Measurements from ENCODE around the gene MBTD1. TPM values are rescaled to one million over a fixed set of nuclear protein-coding genes. Genes with fewer than 3 reads are reported as not detected.

MBTD1 gene
- total and polyA plus RNA-seq, 9 of the 15 experiments (the other 6 are each of a cell fraction or from before 2014, with no cell fraction given): 2.1 to 26.3 (median 13.3) TPM

- Histone ChIP-seq H3K4me2 (ENCODE audit: insufficient read depth, low read length) (no peak overlapping the region), H3K9me1 (ENCODE audit: control insufficient read depth, insufficient read depth, low read length) (no peaks in the 10 kb centered on the region), H3K79me2 (ENCODE audit: control insufficient read depth, insufficient read depth, low read length) (no peaks in the 10 kb centered on the region), H3K9ac (ENCODE audit: insufficient read depth in 1 of 2, low read depth in 2 of 2, low read length in 2 of 2) (no peak overlapping the region), H3K4me3 (no peak overlapping the region), H3K4me1 (replicated peaks in 1 of 2; ENCODE audit: control insufficient read depth in 2 of 2, insufficient read depth in 2 of 2, low read length in 2 of 2) (no peaks in the 10 kb centered on the region), H3K36me3 (ENCODE audit: control insufficient read depth, insufficient read depth, low read length) (peaks cover 86% of the 10 kb centered on the region), H3K9me3 (replicated peaks; ENCODE audit: control insufficient read depth, insufficient read depth, low read depth, low read length) (no peaks in the 10 kb centered on the region), H2AFZ (ENCODE audit: low read depth, low read length) (no peak overlapping the region), H3K27ac (ENCODE audit: extremely low read depth, low read depth, low read length) (no peak overlapping the region), H4K20me1 (replicated peaks; ENCODE audit: control insufficient read depth, insufficient read depth, low read length) (no peaks in the 10 kb centered on the region), H3K27me3 (ENCODE audit: control insufficient read depth in 2 of 2, insufficient read depth in 2 of 2, low read length in 2 of 2) (no peaks in the 10 kb centered on the region)
- WGBS (ENCODE audit: insufficient coverage, low coverage, missing lambda C conversion rate): 85% methylated on average over 1 of the region's 1 CpG
- ATAC-seq (no peak), FAIRE-seq (no peak), DNase-seq (ENCODE audit: extremely low read depth in 1 of 4, low spot score in 3 of 4) (no peak)
- TF ChIP-seq EWSR1 (IDR thresholded peaks at IDR 0.05; ENCODE audit: borderline replicate concordance, low read depth, partially characterized antibody) (no peak), ETV1 (tag; conservative IDR thresholded peaks at IDR 0.05; ENCODE audit: low read depth) (no peak), ZZZ3 (IDR thresholded peaks at IDR 0.05) (no peak), SMARCA5 (IDR thresholded peaks at IDR 0.05) (no peak), PKNOX1 (IDR thresholded peaks at IDR 0.05) (no peak)
- CTCF ChIA-PET (ENCODE audit: low intra/inter-chr PET ratio): no interaction called here
- POLR2A ChIA-PET: interaction anchor here (2.3 kb wide), 1 partner anchor 10 kb away, joined by 7 read pairs; no protein-coding TSS in a partner anchor
- in situ Hi-C loops (cut with MboI): no loop called here
- no TSS peak for BruUV-seq (replicated peaks)
- intact Hi-C loops (cut with micrococcal nuclease): no loop called here
Measured at GRCh38 chr17:51287412-51287811, 27.6 kb upstream of the MBTD1 start.

GRCh38 chr17:51279183-51279582, 19.3 kb upstream of the MBTD1 start:
- DNase-seq (ENCODE audit: extremely low read depth in 1 of 4, low spot score in 3 of 4) (no peak), ATAC-seq (no peak), FAIRE-seq (no peak)
- H2AFZ ChIP-seq (ENCODE audit: low read depth, low read length): no peak overlapping the region
- H3K4me1 ChIP-seq (replicated peaks in 1 of 2; ENCODE audit: control insufficient read depth in 2 of 2, insufficient read depth in 2 of 2, low read length in 2 of 2): no peaks in the 10 kb centered on the region
- no peak overlapping the region for H3K9ac ChIP-seq (ENCODE audit: insufficient read depth in 1 of 2, low read depth in 2 of 2, low read length in 2 of 2)
- no peak overlapping the region for H3K27ac ChIP-seq (ENCODE audit: extremely low read depth, low read depth, low read length)
- POLR2A ChIA-PET: interaction anchor here (0.9 to 1.2 kb wide), 2 partner anchors 11 to 18 kb away, joined by 3 read pairs; partner anchors contain the start of gene UTP18
- no TSS peak for BruUV-seq (replicated peaks)
- no peaks in the 10 kb centered on the region for H3K27me3 ChIP-seq (ENCODE audit: control insufficient read depth in 2 of 2, insufficient read depth in 2 of 2, low read length in 2 of 2)
- H4K20me1 ChIP-seq (replicated peaks; ENCODE audit: control insufficient read depth, insufficient read depth, low read length): no peaks in the 10 kb centered on the region
- H3K4me3 ChIP-seq: no peak overlapping the region
- no peak overlapping the region for H3K4me2 ChIP-seq (ENCODE audit: insufficient read depth, low read length)
- no peaks in the 10 kb centered on the region for H3K9me3 ChIP-seq (replicated peaks; ENCODE audit: control insufficient read depth, insufficient read depth, low read depth, low read length)
- peaks cover under 1% of the 10 kb centered on the region; the same call in 1 of the 3 replicates for H3K79me2 ChIP-seq (ENCODE audit: control insufficient read depth, insufficient read depth, low read length)
- peaks cover 91% of the 10 kb centered on the region for H3K36me3 ChIP-seq (ENCODE audit: control insufficient read depth, insufficient read depth, low read length)
- intact Hi-C loops (cut with micrococcal nuclease) (no loop called here), in situ Hi-C loops (cut with MboI) (no loop called here)
- CTCF ChIA-PET (ENCODE audit: low intra/inter-chr PET ratio): no interaction called here
- no peaks in the 10 kb centered on the region for H3K9me1 ChIP-seq (ENCODE audit: control insufficient read depth, insufficient read depth, low read length)
- TF ChIP-seq HMGN3 (IDR thresholded peaks at IDR 0.05; ENCODE audit: borderline replicate concordance, extremely low read depth, insufficient read length, low read depth, low read length) (no peak), SAFB (IDR thresholded peaks at IDR 0.05; ENCODE audit: borderline replicate concordance, low read depth, low read length) (no peak), SMARCE1 (IDR thresholded peaks at IDR 0.05) (no peak), MYC (IDR thresholded peaks at IDR 0.05; ENCODE audit: low read depth, low read length) (no peak), MYC (CRISPR knock-in tag; IDR thresholded peaks at IDR 0.05; ENCODE audit: borderline replicate concordance, low read depth) (no peak), MYNN (IDR thresholded peaks at IDR 0.05) (no peak), MYNN (CRISPR knock-in tag; IDR thresholded peaks at IDR 0.05) (no peak), ZFP36 (IDR thresholded peaks at IDR 0.05; ENCODE audit: low read depth, low read length, partially characterized antibody) (no peak), GTF2E2 (tag; IDR thresholded peaks at IDR 0.05) (no peak), THRAP3 (IDR thresholded peaks at IDR 0.05; ENCODE audit: borderline replicate concordance) (no peak), ARID1B (IDR thresholded peaks at IDR 0.05) (no peak), KDM2B (CRISPR knock-in tag; IDR thresholded peaks at IDR 0.05) (no peak), PCBP2 (IDR thresholded peaks at IDR 0.05; ENCODE audit: low read depth, low read length, poor library complexity, severe bottlenecking) (no peak), RAD51 (IDR thresholded peaks at IDR 0.05; ENCODE audit: borderline replicate concordance, low read depth) (no peak), ZNF232 (CRISPR knock-in tag; IDR thresholded peaks at IDR 0.05) (no peak)
